Measurements from ENCODE around the gene FMN1.

The FMN1 gene

GRCh38 chr15:32908135-32908801, 286.2 kb downstream of the FMN1 start:
- no peak for DNase-seq

- no peak for DNase-seq
These were observed 289.0 kb downstream of the FMN1 start for GRCh38 chr15:32905481-32905880.

GRCh38 chr15:32904448-32904847, 290.1 kb downstream of the FMN1 start:
- no peak for DNase-seq

- no peak for DNase-seq
These were observed 290.8 kb downstream of the FMN1 start for GRCh38 chr15:32903591-32904290.

DNA sequence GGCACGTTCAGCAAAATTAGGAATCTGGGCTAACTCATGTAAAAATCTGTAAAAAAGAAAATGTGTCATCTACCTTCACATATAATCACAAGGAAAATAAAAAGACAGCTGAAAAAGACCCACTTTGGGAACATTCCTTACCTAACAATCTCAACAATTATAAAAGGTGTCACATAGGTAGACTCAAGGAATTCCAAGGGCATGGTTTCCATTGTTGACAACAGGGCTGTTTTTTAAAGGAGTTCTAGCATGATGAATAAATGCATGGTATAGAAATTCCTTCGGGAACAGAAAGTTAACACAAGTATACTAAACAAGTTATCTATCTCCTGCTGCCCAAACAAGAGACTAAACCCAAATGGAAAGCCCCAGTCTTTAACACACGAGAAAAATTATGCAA, 292.5 kb downstream of the FMN1 start:
- DNase-seq, result no peak

GRCh38 chr15:32901192-32901591, 293.3 kb downstream of the FMN1 start:
- no peak for DNase-seq

DNA sequence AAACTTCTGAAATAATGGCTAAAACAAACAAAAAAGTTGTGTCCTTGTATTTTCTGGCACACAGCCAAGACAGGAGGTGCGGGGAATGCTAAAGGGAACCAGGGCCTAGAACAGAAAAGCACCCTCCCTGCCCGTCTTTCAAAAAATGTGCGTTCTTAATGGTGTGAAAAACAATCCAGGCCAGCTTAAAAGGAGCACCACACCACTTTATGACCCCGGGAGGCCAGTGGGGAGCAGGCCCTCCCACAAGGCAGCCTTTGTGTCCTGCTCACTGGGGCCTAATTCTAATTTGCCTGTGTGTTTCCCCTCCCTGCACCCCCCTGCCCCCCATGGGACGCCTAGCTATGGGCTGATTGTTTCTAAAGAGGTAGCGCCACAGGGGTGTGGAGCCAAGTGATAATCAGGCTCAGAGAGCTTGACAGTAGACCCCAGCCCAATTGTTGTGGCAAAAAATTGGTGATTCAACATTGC, 295.4 kb downstream of the FMN1 start:
- DNase-seq, result no peak

DNA sequence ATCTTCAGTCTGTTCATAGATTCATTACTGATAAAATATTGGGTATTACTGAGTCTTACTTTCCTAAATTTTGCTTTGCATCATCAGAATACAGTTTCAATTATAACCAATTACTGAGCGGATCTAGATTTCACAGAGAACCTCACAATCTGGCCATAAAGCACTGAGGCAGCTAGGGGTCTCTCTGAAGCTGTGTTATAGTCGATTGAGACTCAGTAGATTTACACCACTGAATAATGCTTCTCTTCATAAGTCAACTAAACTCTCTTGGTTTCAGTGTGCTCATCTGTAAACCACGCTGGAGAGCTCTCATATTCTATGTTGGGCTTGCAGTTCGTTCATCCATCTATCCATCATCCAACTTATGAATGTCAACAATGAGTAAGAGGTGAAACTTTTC, 296.1 kb downstream of the FMN1 start:
- DNase-seq, result no peak

GRCh38 chr15:32893421-32893820, 301.1 kb downstream of the FMN1 start:
- no peak for DNase-seq

GRCh38 chr15:32889214-32889613, 305.3 kb downstream of the FMN1 start:
- no peak for DNase-seq

GRCh38 chr15:32888221-32888761, 306.2 kb downstream of the FMN1 start:
- no peak for DNase-seq

- no peak for DNase-seq
These were observed 307.4 kb downstream of the FMN1 start for GRCh38 chr15:32887090-32887489.

DNA sequence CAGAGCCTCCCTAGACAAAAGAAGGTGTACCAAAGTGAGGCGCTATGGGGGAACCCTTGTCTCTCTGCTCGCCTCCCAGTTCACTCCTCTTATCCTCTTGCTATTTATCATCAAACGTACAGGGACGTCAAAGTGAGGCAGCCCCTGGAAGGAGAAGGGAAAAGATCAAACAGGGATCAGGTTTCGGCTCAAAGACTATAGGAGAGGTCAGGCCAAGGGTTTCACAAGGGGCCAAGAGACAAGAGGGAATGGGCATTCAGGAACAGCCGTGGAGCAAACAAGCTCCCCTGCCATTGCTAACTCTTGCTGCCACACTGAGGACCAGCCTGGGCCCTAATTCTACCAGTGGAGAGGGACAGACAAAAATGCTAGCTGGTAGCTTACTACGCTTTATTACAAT, 308.1 kb downstream of the FMN1 start:
- no peak for DNase-seq

- no peak for DNase-seq
These were observed 308.8 kb downstream of the FMN1 start for GRCh38 chr15:32885713-32886112.

GRCh38 chr15:32884146-32884545, 310.4 kb downstream of the FMN1 start:
- no peak for DNase-seq

GRCh38 chr15:32882955-32883354, 311.6 kb downstream of the FMN1 start:
- no peak for DNase-seq

GRCh38 chr15:32881528-32881927, 313.0 kb downstream of the FMN1 start:
- DNase-seq, result no peak

GRCh38 chr15:32880642-32881041, 313.9 kb downstream of the FMN1 start:
- DNase-seq, result no peak

GRCh38 chr15:32879980-32880379, 314.5 kb downstream of the FMN1 start:
- DNase-seq, result no peak

GRCh38 chr15:32878869-32879805, 315.4 kb downstream of the FMN1 start:
- no peak for DNase-seq

- no peak for DNase-seq
These were observed 316.2 kb downstream of the FMN1 start for GRCh38 chr15:32878342-32878741.

DNA sequence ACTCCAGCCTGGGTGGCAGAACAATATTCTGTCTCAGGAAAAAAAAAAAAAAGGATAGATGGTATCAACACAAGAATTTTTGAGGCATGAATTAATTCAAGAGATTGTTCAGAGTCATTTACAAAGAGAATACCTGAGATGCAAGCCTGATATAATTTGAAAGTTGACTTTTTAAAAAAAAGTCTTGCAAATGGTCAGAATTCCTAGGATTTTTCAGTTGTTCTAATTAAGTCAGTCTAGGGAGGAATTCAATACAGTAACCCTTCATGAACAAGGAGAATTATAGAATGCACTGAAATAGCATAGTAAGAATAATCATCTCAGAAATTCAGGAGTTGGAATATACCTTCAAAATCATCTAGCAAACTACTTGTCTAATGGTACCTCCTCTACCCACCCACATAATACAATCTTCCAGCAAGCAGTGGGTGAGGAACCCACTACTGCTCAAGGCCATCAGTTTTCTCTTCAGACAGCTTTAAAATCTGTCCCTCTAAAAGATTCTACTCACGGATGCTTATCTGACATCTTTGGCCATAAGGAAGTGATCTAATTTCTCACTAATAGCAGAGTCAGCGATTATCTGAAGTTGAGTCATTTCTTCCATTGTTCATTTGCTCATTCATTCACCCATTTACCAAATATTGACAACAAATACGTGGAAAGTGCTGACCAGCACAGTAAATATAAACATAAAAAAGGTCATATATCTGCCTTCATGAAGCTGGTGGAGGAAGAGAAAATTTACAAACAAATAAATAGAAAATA, 317.1 kb downstream of the FMN1 start:
- no peak for DNase-seq

Data from CD4-positive, alpha-beta T cell treated with Interleukin-21 for 1 hour (primary cell).